K562 (cell line): ENCODE results near the gene EXOC3.

Experiments
- PATZ1 ChIP-seq: fragments of 250-450 bp; sonication (Bioruptor Pico); IDR thresholded peaks from 2 replicates; pipeline ENCODE4 v1.5.0; 2020; ENCODE audit warnings: mild to moderate bottlenecking, borderline replicate concordance
- RBM15 ChIP-seq: fragments of 200-400 bp; formaldehyde crosslinking; IDR thresholded peaks from 2 replicates; pipeline ENCODE4 v1.6.1; 2018; ENCODE audit warnings: mild to moderate bottlenecking, low read length, moderate library complexity; ENCODE audit not compliant: insufficient read depth
- SMARCA5 ChIP-seq: fragments of 450-650 bp; IDR thresholded peaks from 2 replicates; pipeline ENCODE4 v1.6.1; 2016
- ZNF384 ChIP-seq: IDR thresholded peaks from 2 replicates; pipeline ENCODE4 v1.6.1; 2012; ENCODE audit warnings: low read depth, low read length, improper control_type of control experiment
- TF ChIP-seq, protein P1 (sequence below): fragments of 250-450 bp; sonication (Bioruptor Pico); IDR thresholded peaks from 2 replicates; pipeline ENCODE4 v1.8.0; 2022; ENCODE audit warnings: moderate library complexity, mild to moderate bottlenecking, inconsistent platforms

GRCh38 chr5:404666-405241 is 38.2 kb upstream of the EXOC3 start:
- no peak for TF ChIP-seq PATZ1 (CRISPR knock-in tag)
- TF ChIP-seq SMARCA5 = no peak
- no peak for TF ChIP-seq RBM15
- no peak for TF ChIP-seq ZNF384
- TF ChIP-seq, protein P1, sequence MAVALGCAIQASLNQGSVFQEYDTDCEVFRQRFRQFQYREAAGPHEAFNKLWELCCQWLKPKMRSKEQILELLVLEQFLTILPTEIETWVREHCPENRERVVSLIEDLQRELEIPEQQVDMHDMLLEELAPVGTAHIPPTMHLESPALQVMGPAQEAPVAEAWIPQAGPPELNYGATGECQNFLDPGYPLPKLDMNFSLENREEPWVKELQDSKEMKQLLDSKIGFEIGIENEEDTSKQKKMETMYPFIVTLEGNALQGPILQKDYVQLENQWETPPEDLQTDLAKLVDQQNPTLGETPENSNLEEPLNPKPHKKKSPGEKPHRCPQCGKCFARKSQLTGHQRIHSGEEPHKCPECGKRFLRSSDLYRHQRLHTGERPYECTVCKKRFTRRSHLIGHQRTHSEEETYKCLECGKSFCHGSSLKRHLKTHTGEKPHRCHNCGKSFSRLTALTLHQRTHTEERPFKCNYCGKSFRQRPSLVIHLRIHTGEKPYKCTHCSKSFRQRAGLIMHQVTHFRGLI (CRISPR knock-in tag) = no peak
